22Rv1 (cell line): ENCODE results near the gene CHAT.

Experiments
- H3K27ac ChIP-seq: fragments of 450-650 bp; 2 replicates; pipeline ENCODE4 v1.5.1; 2017
- CTCF ChIP-seq: fragments of 450-650 bp; IDR thresholded peaks from 2 replicates; pipeline ENCODE4 v1.5.1; 2017; ENCODE audit warnings: mild to moderate bottlenecking
- ZFX ChIP-seq: fragments of 450-650 bp; IDR thresholded peaks from 2 replicates; pipeline ENCODE4 v1.6.1; 2017; ENCODE audit warnings: antibody characterized with exemption, borderline replicate concordance

CHAT gene

GRCh38 chr10:49593564-49593875, 20.3 kb upstream of the CHAT start:
- no peak overlapping the region for H3K27ac ChIP-seq
- TF ChIP-seq ZFX, result no peak
- TF ChIP-seq CTCF, result no peak

GRCh38 chr10:49593998-49594397, 19.8 kb upstream of the CHAT start:
- H3K27ac ChIP-seq, result no peak overlapping the region
- TF ChIP-seq ZFX (no peak), CTCF (no peak)

- TF ChIP-seq CTCF, result peak; percentile 87
- TF ChIP-seq ZFX, result no peak
- no peak overlapping the region for H3K27ac ChIP-seq
Observed at GRCh38 chr10:49594594-49594993, 19.2 kb upstream of the CHAT start.

- TF ChIP-seq ZFX (no peak), CTCF (no peak)
- H3K27ac ChIP-seq, result no peak overlapping the region
Observed at GRCh38 chr10:49595003-49595712, 18.7 kb upstream of the CHAT start.

- H3K27ac ChIP-seq, result no peak overlapping the region
- TF ChIP-seq CTCF, result no peak
- no peak for TF ChIP-seq ZFX
Observed at GRCh38 chr10:49595713-49596492, 17.9 kb upstream of the CHAT start.

GRCh38 chr10:49596493-49596809, 17.4 kb upstream of the CHAT start:
- TF ChIP-seq ZFX, result no peak
- TF ChIP-seq CTCF, result no peak
- no peak overlapping the region for H3K27ac ChIP-seq

- H3K27ac ChIP-seq, result no peak overlapping the region
- TF ChIP-seq CTCF (no peak), ZFX (no peak)
Observed at GRCh38 chr10:49596836-49597235, 17.0 kb upstream of the CHAT start.
